HepG2 (cell line): ENCODE measurements around the gene NUDT14. TPM values are rescaled to one million over a fixed set of nuclear protein-coding genes. Genes with fewer than 3 reads are reported as not detected.

Experiments used
- ATAC-seq: fragments of 200-7000 bp; cut with Tn5 transposase; 3 replicates; pipeline ENCODE4 v1.9.1; 2020; ENCODE audit warnings: mild to moderate bottlenecking, moderate library complexity
- BruUV-seq: library from RNA; stranded (reverse); fragments of 400-500 nt; replicated peaks from 2 replicates; lab custom pipeline; 2021; lab: Mats Ljungman, UMichigan
- CTCF ChIA-PET: fragments of 300-600 bp; formaldehyde crosslinking; extraction: SDS; loops from one replicate; lab custom pipeline; 2021; ENCODE audit warnings: low total read pairs, inconsistent platforms, low intra/inter-chr PET ratio; lab: Yijun Ruan, JAX
- POLR2A ChIA-PET: fragments of 350-600 bp; sonication (Branson Sonifier 250); formaldehyde crosslinking; loops from one replicate; lab custom pipeline; 2020; ENCODE audit warnings: antibody characterized with exemption, inconsistent platforms; lab: Yijun Ruan, JAX
- DNase-seq: peaks from one replicate; pipeline ENCODE4 v3.0.0-alpha.2; 2015; ENCODE audit warnings: low spot score
- FAIRE-seq: peaks from 3 replicates; lab custom pipeline; 2011; peaks lifted over from hg19 to GRCh38; lab: Jason Lieb, UNC
- H2AFZ ChIP-seq: one replicate; pipeline ENCODE4 v1.6.1; 2011; ENCODE audit warnings: low read length, inconsistent platforms
- H3K27ac ChIP-seq: fragments of 300-600 bp; 3 replicates; pipeline ENCODE4 v1.8.0; 2011; ENCODE audit warnings: mixed run types, mild to moderate bottlenecking, mixed read lengths, low read length, inconsistent platforms; ENCODE audit not compliant: insufficient read depth; ENCODE audit errors: extremely low read length
- H3K27me3 ChIP-seq, 2 experiments: fragments of 200-600 bp in 1 of 2; 2 replicates in 1 of 2; 3 replicates in 1 of 2; pipeline versions ENCODE4 v1.6.0 to v1.8.0; 2011; ENCODE audit warnings: low read length in 2 of 2, mild to moderate bottlenecking in 2 of 2, moderate library complexity in 2 of 2, inconsistent platforms in 1 of 2; ENCODE audit not compliant: insufficient read depth in 2 of 2, control insufficient read depth in 1 of 2
- H3K36me3 ChIP-seq, 2 experiments: fragments of 200-600 bp in 1 of 2; replicated peaks in 1 of 2; 2 replicates in 1 of 2; 3 replicates in 1 of 2; pipeline versions ENCODE4 v1.5.1 to v1.8.0; 2011; ENCODE audit warnings: low read length in 2 of 2, inconsistent platforms in 1 of 2; ENCODE audit not compliant: insufficient read depth in 2 of 2, control insufficient read depth in 1 of 2
- H3K4me1 ChIP-seq: 2 replicates; pipeline ENCODE4 v1.5.1; 2012; ENCODE audit warnings: low read length, inconsistent platforms; ENCODE audit not compliant: insufficient read depth
- H3K4me2 ChIP-seq: 2 replicates; pipeline ENCODE4 v1.6.0; 2011; ENCODE audit warnings: low read depth, low read length, inconsistent platforms
- H3K4me3 ChIP-seq, 3 experiments: fragments of 200-600 bp in 1 of 3; sonication (generic), shearing (Covaris generic) in 1 of 3; replicated peaks in 1 of 3; 2 replicates each; pipeline ENCODE4 v1.5.1; 2011 to 2016; ENCODE audit warnings: low read length in 3 of 3, inconsistent platforms in 2 of 3, low read depth in 2 of 3, mild to moderate bottlenecking in 2 of 3, control low read depth in 1 of 3, mixed read lengths in 1 of 3; ENCODE audit not compliant: insufficient read depth in 1 of 3
- H3K79me2 ChIP-seq: one replicate; pipeline ENCODE4 v1.6.1; 2011; ENCODE audit warnings: low read length, inconsistent platforms; ENCODE audit not compliant: insufficient read depth
- H3K9ac ChIP-seq: 2 replicates; pipeline ENCODE4 v1.6.0; 2011; ENCODE audit warnings: mild to moderate bottlenecking, low read depth, low read length, inconsistent platforms; ENCODE audit not compliant: insufficient read depth
- H3K9me3 ChIP-seq: 2 replicates; pipeline ENCODE4 v1.5.1; 2012; ENCODE audit warnings: mild to moderate bottlenecking, low read length
- H4K20me1 ChIP-seq: 2 replicates; pipeline ENCODE4 v1.6.0; 2011; ENCODE audit warnings: inconsistent platforms, mild to moderate bottlenecking, low read length, moderate library complexity; ENCODE audit not compliant: insufficient read depth
- FUBP1 ChIP-seq: sonication (generic); formaldehyde crosslinking; IDR thresholded peaks from 2 replicates; pipeline ENCODE4 v1.5.1; 2020; ENCODE audit warnings: missing genetic modification reagents, mild to moderate bottlenecking, borderline replicate concordance
- HNRNPL ChIP-seq: fragments of 200-400 bp; formaldehyde crosslinking; IDR thresholded peaks from 2 replicates; pipeline ENCODE4 v1.6.1; 2017; ENCODE audit warnings: mild to moderate bottlenecking, low read depth, low read length
- SPEN ChIP-seq: sonication (generic); formaldehyde crosslinking; IDR thresholded peaks from 2 replicates; pipeline ENCODE4 v1.5.1; 2020; ENCODE audit warnings: low read depth, mild to moderate bottlenecking, missing genetic modification reagents
- TOPORS ChIP-seq: sonication (generic); formaldehyde crosslinking; IDR thresholded peaks from 2 replicates; pipeline ENCODE4 v1.8.0; 2023; ENCODE audit warnings: mild to moderate bottlenecking, missing genetic modification reagents
- ZNF234 ChIP-seq: sonication (generic); formaldehyde crosslinking; conservative IDR thresholded peaks from 2 replicates; pipeline ENCODE4 v1.5.1; 2020; ENCODE audit warnings: mild to moderate bottlenecking, missing genetic modification reagents
- ZNF24 ChIP-seq: fragments of 450-650 bp; IDR thresholded peaks from 2 replicates; pipeline ENCODE4 v1.6.1; 2017; ENCODE audit warnings: antibody characterized with exemption, mild to moderate bottlenecking
- ZNF280B ChIP-seq: sonication (generic); formaldehyde crosslinking; IDR thresholded peaks from 2 replicates; pipeline ENCODE4 v1.5.0; 2020; ENCODE audit warnings: missing genetic modification reagents, mild to moderate bottlenecking, borderline replicate concordance
- ZNF580 ChIP-seq: IDR thresholded peaks from 2 replicates; pipeline ENCODE4 v1.6.1; 2016; ENCODE audit warnings: low read depth, borderline replicate concordance
- WGBS: methylation state at CpG from one replicate; pipeline ENCODE4 v1.1.6; 2017; ENCODE audit warnings: low lambda C conversion rate; 5-methylcytosine and 5-hydroxymethylcytosine counted together
- in situ Hi-C: cut with HindIII; loops from 2 replicates; pipeline ENCODE4 v1.10.0; 2017; ENCODE audit warnings: low pct_unique_long_range_greater_than_20kb; ENCODE audit not compliant: extremely low pct_ligation_motif_present
- intact Hi-C: fragments of 100-400 bp; cut with micrococcal nuclease; formaldehyde crosslinking; loops from one replicate; pipeline ENCODE4 v1.10.0; 2022; ENCODE audit not compliant: unreplicated experiment
- polyA plus RNA-seq, 8 experiments: library from polyadenylated mRNA; depleted of rRNA in 3 of 8; stranded (reverse) in 7 of 8; unstranded in 1 of 8; fragments of >200 nt; fragmentation: Illumina TruSeq in 4 of 8; extraction: Trizol in 4 of 8; gene quantifications; 2 replicates each; pipeline versions ENCODE4 v1.2.1 to v1.2.3, GENCODE V29; 2011 to 2016; ENCODE audit warnings: low read depth in 4 of 8, missing spikeins in 1 of 8, mixed read lengths in 1 of 8; ENCODE audit not compliant: insufficient read depth in 1 of 8
- total RNA-seq, 5 experiments: library from RNA; depleted of rRNA; stranded (reverse); fragments of >200 nt; fragmentation: Illumina TruSeq; extraction: Trizol; gene quantifications; 2 replicates each; pipeline ENCODE4 v1.2.3, GENCODE V29; 2016; ENCODE audit warnings: low read depth in 1 of 5

Gene NUDT14
- total and polyA plus RNA-seq, 2 of the 13 experiments (the other 11 are each of a cell fraction or from before 2014, with no cell fraction given) = 5.8 to 6.1 TPM

GRCh38 chr14:105178868-105179140, 2.3 kb downstream of the NUDT14 start (continued):
- TF ChIP-seq ZNF580 (no peak), FUBP1 (CRISPR knock-in tag) (no peak), SPEN (CRISPR knock-in tag) (no peak), TOPORS (CRISPR knock-in tag) (no peak), ZNF24 (no peak), ZNF280B (CRISPR knock-in tag) (no peak)

GRCh38 chr14:105178069-105178867, 2.8 kb downstream of the NUDT14 start:
- intact Hi-C loops = no loop called here
- DNase-seq (no peak), FAIRE-seq (no peak), ATAC-seq (no peak)
- Histone ChIP-seq H3K27ac (no peak overlapping the region), H3K27me3 (peaks cover 19 to 84% of the 10 kb centered on the region in 2 experiments), H3K36me3 (no peaks in the 10 kb centered on the region), H3K4me2 (no peak overlapping the region), H3K9me3 (no peaks in the 10 kb centered on the region), H3K4me1 (peaks cover 19% of the 10 kb centered on the region; the same call in 1 of the 2 replicates), H3K79me2 (no peaks in the 10 kb centered on the region), H3K4me3 (no peak overlapping the region), H2AFZ (no peak overlapping the region), H3K9ac (no peak overlapping the region), H4K20me1 (0 out of 2 replicates have a peak, but pooled peaks cover 3% of the 10 kb centered on the region)
- POLR2A ChIA-PET = no interaction called here
- no TSS peak for BruUV-seq
- CTCF ChIA-PET = no interaction called here
- 29% methylated on average over 10 of the region's 19 CpGs for WGBS
- TF ChIP-seq ZNF234 (no peak), HNRNPL (0 out of 2 replicates have a peak, but pooled peaks have one; percentile 19)
- in situ Hi-C loops = no loop called here
